Fibroblast of pulmonary artery (primary cell): Measurements from ENCODE around the gene DUSP2.

Experiments
- DNase-seq: peaks from one replicate; pipeline ENCODE4 v3.0.0-alpha.2; 2010; ENCODE audit warnings: low read depth
- H3K4me3 ChIP-seq: replicated peaks from 2 replicates; pipeline ENCODE4 v1.5.1; 2011; ENCODE audit warnings: low read depth, mild to moderate bottlenecking, control low read depth, low read length, moderate library complexity
- CTCF ChIP-seq: IDR thresholded peaks from 2 replicates; pipeline ENCODE4 v1.5.1; 2011; ENCODE audit warnings: mild to moderate bottlenecking, control low read depth, low read length, inconsistent platforms; ENCODE audit errors: missing control alignments

Gene DUSP2

GRCh38 chr2:96128456-96128855, 16.8 kb downstream of the DUSP2 start:
- TF ChIP-seq CTCF: no peak
- no peak for DNase-seq
- H3K4me3 ChIP-seq: no peak overlapping the region

- no peak for TF ChIP-seq CTCF
- H3K4me3 ChIP-seq: no peak overlapping the region
- no peak for DNase-seq
Measured at GRCh38 chr2:96124406-96125265, 20.6 kb downstream of the DUSP2 start.

GRCh38 chr2:96123936-96124335, 21.3 kb downstream of the DUSP2 start:
- no peak overlapping the region for H3K4me3 ChIP-seq
- no peak for TF ChIP-seq CTCF
- DNase-seq: no peak

GRCh38 chr2:96123290-96123689, 21.9 kb downstream of the DUSP2 start:
- TF ChIP-seq CTCF: no peak
- DNase-seq: no peak
- no peak overlapping the region for H3K4me3 ChIP-seq

GRCh38 chr2:96122391-96122790, 22.8 kb downstream of the DUSP2 start:
- TF ChIP-seq CTCF: no peak
- DNase-seq: no peak
- H3K4me3 ChIP-seq: no peak overlapping the region

- H3K4me3 ChIP-seq: no peak overlapping the region
- TF ChIP-seq CTCF: no peak
- no peak for DNase-seq
Measured at GRCh38 chr2:96121414-96121813, 23.8 kb downstream of the DUSP2 start.

GRCh38 chr2:96120991-96121390, 24.2 kb downstream of the DUSP2 start:
- H3K4me3 ChIP-seq: no peak overlapping the region
- TF ChIP-seq CTCF: no peak
- no peak for DNase-seq
